ENCODE results near the gene CRCP. TPM values are rescaled to one million over a fixed set of nuclear protein-coding genes. Genes with fewer than 3 reads are reported as not detected.
A peak's percentile ranks its signal among the peaks of the same experiment; 100 is the strongest.

CRCP gene
- total and polyA plus RNA-seq, 2 of the 13 experiments (the other 11 are each of a cell fraction or from before 2014, with no cell fraction given), result 22.7 to 31.0 TPM

DNA sequence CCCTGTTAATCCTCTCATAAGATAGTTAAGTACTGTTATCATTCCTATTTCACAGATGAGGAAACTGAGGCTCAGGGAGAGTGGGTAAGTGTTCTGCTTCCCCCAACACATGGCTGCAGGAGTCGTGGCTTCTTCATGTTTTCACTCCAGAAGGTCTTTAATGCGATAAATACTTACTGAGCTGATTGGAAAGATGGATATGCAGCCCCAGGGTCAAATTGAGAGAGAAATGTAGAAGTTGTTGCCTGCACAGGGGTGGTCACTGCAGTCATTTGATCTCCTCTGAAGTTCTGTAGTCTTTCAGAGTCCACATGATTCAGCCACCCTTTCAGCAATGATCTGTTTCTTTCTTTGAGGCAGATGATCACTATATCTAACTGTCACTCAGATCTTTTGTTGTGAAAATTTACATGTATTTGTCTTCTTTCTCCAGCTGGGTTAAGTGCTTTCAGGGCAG, 29.3 kb downstream of the CRCP start (continued):
- TF ChIP-seq NR2F1 (CRISPR knock-in tag; IDR thresholded peaks at IDR 0.05), result no peak
- TF ChIP-seq, protein P1, sequence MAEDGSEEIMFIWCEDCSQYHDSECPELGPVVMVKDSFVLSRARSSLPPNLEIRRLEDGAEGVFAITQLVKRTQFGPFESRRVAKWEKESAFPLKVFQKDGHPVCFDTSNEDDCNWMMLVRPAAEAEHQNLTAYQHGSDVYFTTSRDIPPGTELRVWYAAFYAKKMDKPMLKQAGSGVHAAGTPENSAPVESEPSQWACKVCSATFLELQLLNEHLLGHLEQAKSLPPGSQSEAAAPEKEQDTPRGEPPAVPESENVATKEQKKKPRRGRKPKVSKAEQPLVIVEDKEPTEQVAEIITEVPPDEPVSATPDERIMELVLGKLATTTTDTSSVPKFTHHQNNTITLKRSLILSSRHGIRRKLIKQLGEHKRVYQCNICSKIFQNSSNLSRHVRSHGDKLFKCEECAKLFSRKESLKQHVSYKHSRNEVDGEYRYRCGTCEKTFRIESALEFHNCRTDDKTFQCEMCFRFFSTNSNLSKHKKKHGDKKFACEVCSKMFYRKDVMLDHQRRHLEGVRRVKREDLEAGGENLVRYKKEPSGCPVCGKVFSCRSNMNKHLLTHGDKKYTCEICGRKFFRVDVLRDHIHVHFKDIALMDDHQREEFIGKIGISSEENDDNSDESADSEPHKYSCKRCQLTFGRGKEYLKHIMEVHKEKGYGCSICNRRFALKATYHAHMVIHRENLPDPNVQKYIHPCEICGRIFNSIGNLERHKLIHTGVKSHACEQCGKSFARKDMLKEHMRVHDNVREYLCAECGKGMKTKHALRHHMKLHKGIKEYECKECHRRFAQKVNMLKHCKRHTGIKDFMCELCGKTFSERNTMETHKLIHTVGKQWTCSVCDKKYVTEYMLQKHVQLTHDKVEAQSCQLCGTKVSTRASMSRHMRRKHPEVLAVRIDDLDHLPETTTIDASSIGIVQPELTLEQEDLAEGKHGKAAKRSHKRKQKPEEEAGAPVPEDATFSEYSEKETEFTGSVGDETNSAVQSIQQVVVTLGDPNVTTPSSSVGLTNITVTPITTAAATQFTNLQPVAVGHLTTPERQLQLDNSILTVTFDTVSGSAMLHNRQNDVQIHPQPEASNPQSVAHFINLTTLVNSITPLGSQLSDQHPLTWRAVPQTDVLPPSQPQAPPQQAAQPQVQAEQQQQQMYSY (CRISPR knock-in tag; IDR thresholded peaks at IDR 0.05), result no peak
- TF ChIP-seq, protein P2, sequence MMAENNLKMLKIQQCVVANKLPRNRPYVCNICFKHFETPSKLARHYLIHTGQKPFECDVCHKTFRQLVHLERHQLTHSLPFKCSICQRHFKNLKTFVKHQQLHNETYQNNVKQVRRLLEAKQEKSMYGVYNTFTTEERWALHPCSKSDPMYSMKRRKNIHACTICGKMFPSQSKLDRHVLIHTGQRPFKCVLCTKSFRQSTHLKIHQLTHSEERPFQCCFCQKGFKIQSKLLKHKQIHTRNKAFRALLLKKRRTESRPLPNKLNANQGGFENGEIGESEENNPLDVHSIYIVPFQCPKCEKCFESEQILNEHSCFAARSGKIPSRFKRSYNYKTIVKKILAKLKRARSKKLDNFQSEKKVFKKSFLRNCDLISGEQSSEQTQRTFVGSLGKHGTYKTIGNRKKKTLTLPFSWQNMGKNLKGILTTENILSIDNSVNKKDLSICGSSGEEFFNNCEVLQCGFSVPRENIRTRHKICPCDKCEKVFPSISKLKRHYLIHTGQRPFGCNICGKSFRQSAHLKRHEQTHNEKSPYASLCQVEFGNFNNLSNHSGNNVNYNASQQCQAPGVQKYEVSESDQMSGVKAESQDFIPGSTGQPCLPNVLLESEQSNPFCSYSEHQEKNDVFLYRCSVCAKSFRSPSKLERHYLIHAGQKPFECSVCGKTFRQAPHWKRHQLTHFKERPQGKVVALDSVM (CRISPR knock-in tag; IDR thresholded peaks at IDR 0.05), result no peak
- TF ChIP-seq BORCS8-MEF2B (CRISPR knock-in tag; IDR thresholded peaks at IDR 0.05), result no peak
- no peak for TF ChIP-seq ZNF761 (CRISPR knock-in tag; conservative IDR thresholded peaks at IDR 0.05)
- no peak for TF ChIP-seq ZNF230 (CRISPR knock-in tag; IDR thresholded peaks at IDR 0.05)
- TF ChIP-seq CREB1 (IDR thresholded peaks at IDR 0.05), result no peak
- TF ChIP-seq CREB1 (CRISPR knock-in tag; IDR thresholded peaks at IDR 0.05), result no peak
- TF ChIP-seq DRAP1 (CRISPR knock-in tag; IDR thresholded peaks at IDR 0.05), result no peak
- TF ChIP-seq MTA3 (CRISPR knock-in tag; IDR thresholded peaks at IDR 0.05), result no peak
- TF ChIP-seq KLF13 (CRISPR knock-in tag; IDR thresholded peaks at IDR 0.05), result no peak
- no peak for TF ChIP-seq ZIK1 (CRISPR knock-in tag; IDR thresholded peaks at IDR 0.05; ENCODE audit: borderline replicate concordance, low read depth)
- no peak for TF ChIP-seq SNRNP70 (IDR thresholded peaks at IDR 0.05; ENCODE audit: low read depth, low read length)
- TF ChIP-seq, protein P3, sequence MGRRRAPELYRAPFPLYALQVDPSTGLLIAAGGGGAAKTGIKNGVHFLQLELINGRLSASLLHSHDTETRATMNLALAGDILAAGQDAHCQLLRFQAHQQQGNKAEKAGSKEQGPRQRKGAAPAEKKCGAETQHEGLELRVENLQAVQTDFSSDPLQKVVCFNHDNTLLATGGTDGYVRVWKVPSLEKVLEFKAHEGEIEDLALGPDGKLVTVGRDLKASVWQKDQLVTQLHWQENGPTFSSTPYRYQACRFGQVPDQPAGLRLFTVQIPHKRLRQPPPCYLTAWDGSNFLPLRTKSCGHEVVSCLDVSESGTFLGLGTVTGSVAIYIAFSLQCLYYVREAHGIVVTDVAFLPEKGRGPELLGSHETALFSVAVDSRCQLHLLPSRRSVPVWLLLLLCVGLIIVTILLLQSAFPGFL (CRISPR knock-in tag; IDR thresholded peaks at IDR 0.05), result no peak
- no peak for TF ChIP-seq ZNF10 (CRISPR knock-in tag; IDR thresholded peaks at IDR 0.05; ENCODE audit: borderline replicate concordance, low read depth)
- TF ChIP-seq HNF4G (IDR thresholded peaks at IDR 0.05; ENCODE audit: borderline replicate concordance, low read depth, low read length), result 0 out of 2 replicates have a peak, but pooled peaks have one; percentile 19
- no peak for TF ChIP-seq HNF4G (CRISPR knock-in tag; IDR thresholded peaks at IDR 0.05; ENCODE audit: borderline replicate concordance, low read depth)
- TF ChIP-seq, protein P4, sequence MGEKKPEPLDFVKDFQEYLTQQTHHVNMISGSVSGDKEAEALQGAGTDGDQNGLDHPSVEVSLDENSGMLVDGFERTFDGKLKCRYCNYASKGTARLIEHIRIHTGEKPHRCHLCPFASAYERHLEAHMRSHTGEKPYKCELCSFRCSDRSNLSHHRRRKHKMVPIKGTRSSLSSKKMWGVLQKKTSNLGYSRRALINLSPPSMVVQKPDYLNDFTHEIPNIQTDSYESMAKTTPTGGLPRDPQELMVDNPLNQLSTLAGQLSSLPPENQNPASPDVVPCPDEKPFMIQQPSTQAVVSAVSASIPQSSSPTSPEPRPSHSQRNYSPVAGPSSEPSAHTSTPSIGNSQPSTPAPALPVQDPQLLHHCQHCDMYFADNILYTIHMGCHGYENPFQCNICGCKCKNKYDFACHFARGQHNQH (CRISPR knock-in tag; IDR thresholded peaks at IDR 0.05), result no peak
- no peak for TF ChIP-seq HDAC2 (CRISPR knock-in tag; IDR thresholded peaks at IDR 0.05)
- no peak for TF ChIP-seq HMGA1 (CRISPR knock-in tag; conservative IDR thresholded peaks at IDR 0.05)

Measured in HepG2 (cell line).